DND-41 (cell line): Measurements from ENCODE around the gene MEGF6.

Source experiments
- ATAC-seq: fragments of 200-7000 bp; cut with Tn5 transposase; 3 replicates; pipeline ENCODE4 v1.9.1; 2021; ENCODE audit warnings: low read depth; ENCODE audit not compliant: insufficient read depth
- DNase-seq: peaks from one replicate; pipeline ENCODE4 v3.0.0-alpha.2; 2020
- H2AFZ ChIP-seq: 2 replicates; pipeline ENCODE4 v1.6.0; 2012; ENCODE audit warnings: low read depth, low read length
- H3K27ac ChIP-seq: 2 replicates; pipeline ENCODE4 v1.5.1; 2012; ENCODE audit warnings: low read length, inconsistent platforms
- H3K27me3 ChIP-seq: fragments of 200-600 bp; sonication (generic); 2 replicates; pipeline ENCODE4 v1.6.0; 2012; ENCODE audit warnings: low read length, mild to moderate bottlenecking, inconsistent platforms; ENCODE audit not compliant: insufficient read depth, poor library complexity
- H3K36me3 ChIP-seq: 2 replicates; pipeline ENCODE4 v1.5.1; 2012; ENCODE audit warnings: low read length, inconsistent platforms; ENCODE audit not compliant: insufficient read depth
- H3K4me1 ChIP-seq: 2 replicates; pipeline ENCODE4 v1.5.1; 2012; ENCODE audit warnings: mild to moderate bottlenecking, low read length; ENCODE audit not compliant: insufficient read depth
- H3K4me2 ChIP-seq: 2 replicates; pipeline ENCODE4 v1.6.0; 2012; ENCODE audit warnings: mild to moderate bottlenecking, moderate library complexity, low read length, inconsistent platforms; ENCODE audit not compliant: insufficient read depth
- H3K4me3 ChIP-seq, 2 experiments: fragments of 200-600 bp in 1 of 2; shearing (Covaris generic) in 1 of 2; 2 replicates each; pipeline ENCODE4 v1.5.1; 2012 to 2016; ENCODE audit warnings: inconsistent platforms in 2 of 2, low read length in 2 of 2, mild to moderate bottlenecking in 2 of 2, low read depth in 1 of 2, moderate library complexity in 1 of 2
- H3K79me2 ChIP-seq: 2 replicates; pipeline ENCODE4 v1.6.0; 2012; ENCODE audit warnings: low read length, inconsistent platforms; ENCODE audit not compliant: insufficient read depth
- H3K9ac ChIP-seq: 2 replicates; pipeline ENCODE4 v1.6.0; 2012; ENCODE audit warnings: low read depth, mild to moderate bottlenecking, inconsistent platforms, low read length, moderate library complexity
- H3K9me3 ChIP-seq: 2 replicates; pipeline ENCODE4 v1.5.1; 2012; ENCODE audit warnings: low read length, moderate library complexity, mild to moderate bottlenecking, inconsistent platforms; ENCODE audit not compliant: insufficient read depth, severe bottlenecking
- H4K20me1 ChIP-seq: 2 replicates; pipeline ENCODE4 v1.6.0; 2012; ENCODE audit warnings: low read length; ENCODE audit not compliant: insufficient read depth
- EZH2 ChIP-seq: IDR thresholded peaks from 3 replicates; pipeline ENCODE4 v1.6.1; 2012; ENCODE audit warnings: borderline replicate concordance, low read depth, mild to moderate bottlenecking, moderate library complexity, low read length, inconsistent platforms; ENCODE audit not compliant: severe bottlenecking
- TF ChIP-seq, protein P1 (sequence below): IDR thresholded peaks from 2 replicates; pipeline ENCODE4 v1.5.1; 2012; ENCODE audit warnings: borderline replicate concordance, low read length, moderate library complexity, mild to moderate bottlenecking; ENCODE audit not compliant: poor library complexity, severe bottlenecking; ENCODE audit errors: extremely low read depth

MEGF6 gene

DNA sequence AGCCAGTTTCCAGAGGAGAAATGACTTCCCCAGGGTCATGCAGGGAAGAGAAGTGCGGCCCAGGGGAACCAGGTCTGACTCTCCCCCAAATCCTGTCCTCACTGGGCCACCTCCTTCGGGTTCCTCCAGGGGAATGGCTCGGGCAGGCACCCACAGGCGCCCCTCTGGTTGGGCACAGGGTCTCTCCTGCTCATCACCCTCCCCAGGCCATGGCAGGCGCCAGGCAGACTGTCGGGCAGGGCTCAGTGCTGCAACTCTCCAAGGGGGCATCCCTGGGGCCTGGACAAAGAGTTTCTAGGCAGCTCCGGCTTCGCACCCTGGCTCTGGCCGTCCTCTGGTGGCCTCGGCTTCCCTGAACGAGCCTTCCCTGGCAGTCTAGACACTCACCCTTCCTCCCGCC lies 75.6 kb downstream of the MEGF6 start:
- H3K27ac ChIP-seq, result no peak overlapping the region
- no peaks in the 10 kb centered on the region for H3K9me3 ChIP-seq
- no peaks in the 10 kb centered on the region for H3K36me3 ChIP-seq
- no peak overlapping the region for H3K4me3 ChIP-seq
- ATAC-seq, result no peak
- H3K9ac ChIP-seq, result no peak overlapping the region
- peaks cover under 1% of the 10 kb centered on the region for H3K4me1 ChIP-seq
- no peak overlapping the region for H3K4me2 ChIP-seq
- peaks cover 3% of the 10 kb centered on the region for H3K27me3 ChIP-seq
- H2AFZ ChIP-seq, result no peak overlapping the region
- H4K20me1 ChIP-seq, result peaks cover 6% of the 10 kb centered on the region; the same call in 1 of the 2 replicates
- no peak for TF ChIP-seq EZH2
- TF ChIP-seq, protein P1, sequence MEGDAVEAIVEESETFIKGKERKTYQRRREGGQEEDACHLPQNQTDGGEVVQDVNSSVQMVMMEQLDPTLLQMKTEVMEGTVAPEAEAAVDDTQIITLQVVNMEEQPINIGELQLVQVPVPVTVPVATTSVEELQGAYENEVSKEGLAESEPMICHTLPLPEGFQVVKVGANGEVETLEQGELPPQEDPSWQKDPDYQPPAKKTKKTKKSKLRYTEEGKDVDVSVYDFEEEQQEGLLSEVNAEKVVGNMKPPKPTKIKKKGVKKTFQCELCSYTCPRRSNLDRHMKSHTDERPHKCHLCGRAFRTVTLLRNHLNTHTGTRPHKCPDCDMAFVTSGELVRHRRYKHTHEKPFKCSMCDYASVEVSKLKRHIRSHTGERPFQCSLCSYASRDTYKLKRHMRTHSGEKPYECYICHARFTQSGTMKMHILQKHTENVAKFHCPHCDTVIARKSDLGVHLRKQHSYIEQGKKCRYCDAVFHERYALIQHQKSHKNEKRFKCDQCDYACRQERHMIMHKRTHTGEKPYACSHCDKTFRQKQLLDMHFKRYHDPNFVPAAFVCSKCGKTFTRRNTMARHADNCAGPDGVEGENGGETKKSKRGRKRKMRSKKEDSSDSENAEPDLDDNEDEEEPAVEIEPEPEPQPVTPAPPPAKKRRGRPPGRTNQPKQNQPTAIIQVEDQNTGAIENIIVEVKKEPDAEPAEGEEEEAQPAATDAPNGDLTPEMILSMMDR, result no peak
- no peaks in the 10 kb centered on the region for H3K79me2 ChIP-seq
- DNase-seq, result no peak

GRCh38 chr1:3534803-3535637 lies 76.3 kb downstream of the MEGF6 start:
- Histone ChIP-seq H3K9ac (no peak overlapping the region), H3K4me1 (peaks cover 8% of the 10 kb centered on the region), H2AFZ (no peak overlapping the region), H3K9me3 (no peaks in the 10 kb centered on the region), H3K27ac (no peak overlapping the region), H3K4me2 (no peak overlapping the region), H3K27me3 (peaks cover 10% of the 10 kb centered on the region), H3K36me3 (no peaks in the 10 kb centered on the region), H4K20me1 (peaks cover 10% of the 10 kb centered on the region; the same call in 1 of the 2 replicates), H3K79me2 (no peaks in the 10 kb centered on the region), H3K4me3 (no peak overlapping the region)
- no peak for TF ChIP-seq EZH2
- TF ChIP-seq, protein P1, result no peak
- no peak for DNase-seq
- no peak for ATAC-seq

DNA sequence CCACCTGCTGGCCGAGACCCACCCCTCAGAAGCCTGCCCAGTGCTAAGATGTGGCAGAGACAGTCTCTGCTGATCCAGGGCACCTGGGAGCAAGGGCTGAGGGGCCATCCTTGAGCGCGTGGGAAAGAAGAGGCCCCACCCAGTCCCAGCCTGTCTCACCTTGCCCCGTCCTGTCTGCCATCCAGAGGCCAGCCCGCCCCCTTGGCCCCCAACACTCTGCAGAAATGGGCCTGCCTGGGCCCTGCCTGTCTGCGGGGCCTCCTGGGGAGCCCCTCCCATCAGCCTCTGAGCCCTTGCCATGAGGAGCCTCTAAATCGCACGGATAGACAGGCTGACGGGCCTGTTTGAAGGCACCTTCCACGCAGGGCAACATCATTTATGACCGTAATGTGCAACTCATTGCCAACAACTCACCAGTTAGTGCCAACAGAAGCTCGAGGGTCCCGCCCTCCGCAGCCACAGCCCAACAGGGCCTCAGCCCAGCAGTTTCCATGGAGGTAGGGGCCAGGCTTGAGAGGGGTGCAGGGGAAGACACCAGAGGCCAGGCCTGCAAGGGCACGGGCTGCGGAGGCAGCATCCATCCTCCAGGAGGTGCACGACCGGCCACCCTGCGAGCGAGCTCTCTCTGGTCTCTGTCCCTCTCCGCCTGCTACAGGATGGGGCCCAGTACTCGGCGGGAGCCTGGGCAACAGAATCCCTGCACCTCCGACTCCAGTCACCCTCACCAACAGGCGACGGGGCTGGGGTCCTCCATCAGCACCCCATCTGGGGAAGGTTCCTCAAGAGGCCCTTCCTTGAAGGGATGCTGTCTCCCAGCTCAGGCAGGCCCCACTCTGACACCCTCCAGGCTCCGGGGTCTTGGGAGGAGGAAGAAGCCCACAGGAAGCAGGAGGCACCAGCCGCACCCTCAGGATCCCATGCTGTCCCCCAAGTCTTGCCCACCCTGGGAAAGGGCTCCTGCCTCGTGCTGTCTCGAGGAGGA lies 78.0 kb downstream of the MEGF6 start:
- Histone ChIP-seq H3K27ac (no peak overlapping the region), H3K9ac (no peak overlapping the region), H4K20me1 (peaks cover 17% of the 10 kb centered on the region; the same call in 1 of the 2 replicates), H2AFZ (no peak overlapping the region), H3K36me3 (no peaks in the 10 kb centered on the region), H3K4me1 (peaks cover 14% of the 10 kb centered on the region), H3K9me3 (no peaks in the 10 kb centered on the region), H3K27me3 (peaks cover 11% of the 10 kb centered on the region), H3K79me2 (no peaks in the 10 kb centered on the region), H3K4me3 (no peak overlapping the region), H3K4me2 (no peak overlapping the region)
- DNase-seq (no peak), ATAC-seq (no peak)
- no peak for TF ChIP-seq EZH2

- H3K9me3 ChIP-seq, result no peaks in the 10 kb centered on the region
- peaks cover 11% of the 10 kb centered on the region for H3K27me3 ChIP-seq
- no peaks in the 10 kb centered on the region for H3K36me3 ChIP-seq
- no peaks in the 10 kb centered on the region for H3K79me2 ChIP-seq
- H2AFZ ChIP-seq, result no peak overlapping the region
- DNase-seq (no peak), ATAC-seq (no peak)
- no peak overlapping the region for H3K27ac ChIP-seq
- no peak overlapping the region for H3K4me2 ChIP-seq
- H3K4me1 ChIP-seq, result peaks cover 14% of the 10 kb centered on the region
- no peak overlapping the region for H3K9ac ChIP-seq
- TF ChIP-seq, protein P1, result no peak
- no peak for TF ChIP-seq EZH2
- no peak overlapping the region for H3K4me3 ChIP-seq
- peaks cover 17% of the 10 kb centered on the region; the same call in 1 of the 2 replicates for H4K20me1 ChIP-seq
These were observed 79.4 kb downstream of the MEGF6 start for GRCh38 chr1:3531928-3532327.
